ENCODE results near the gene CBR3. TPM values are rescaled to one million over a fixed set of nuclear protein-coding genes. Genes with fewer than 3 reads are reported as not detected.

Gene CBR3
- total RNA-seq, 1 experiment from 2014 or later: 15.6 TPM

DNA sequence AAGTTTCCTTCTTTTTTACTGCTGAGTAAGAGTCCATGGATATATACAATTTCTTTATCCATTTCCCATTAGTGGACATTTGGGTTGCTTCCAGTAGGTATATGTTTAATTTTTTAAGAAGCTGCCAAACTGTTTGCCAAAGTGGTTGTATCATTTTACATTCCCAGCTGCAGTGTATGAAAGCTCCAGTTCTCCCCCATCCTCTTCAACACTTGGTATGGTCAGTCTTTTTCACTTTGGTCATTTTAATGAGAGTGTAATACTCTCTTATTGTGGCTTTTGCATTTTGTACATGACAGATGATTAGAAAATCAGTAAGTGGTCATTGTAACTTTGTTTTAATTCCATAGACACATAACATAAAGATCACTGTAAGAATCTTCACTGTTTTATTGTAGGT lies 44.3 kb downstream of the CBR3 start:
- no peak for DNase-seq (ENCODE audit: low read depth)

GRCh38 chr21:36180963-36181362 lies 46.1 kb downstream of the CBR3 start:
- DNase-seq (ENCODE audit: low read depth): no peak

DNA sequence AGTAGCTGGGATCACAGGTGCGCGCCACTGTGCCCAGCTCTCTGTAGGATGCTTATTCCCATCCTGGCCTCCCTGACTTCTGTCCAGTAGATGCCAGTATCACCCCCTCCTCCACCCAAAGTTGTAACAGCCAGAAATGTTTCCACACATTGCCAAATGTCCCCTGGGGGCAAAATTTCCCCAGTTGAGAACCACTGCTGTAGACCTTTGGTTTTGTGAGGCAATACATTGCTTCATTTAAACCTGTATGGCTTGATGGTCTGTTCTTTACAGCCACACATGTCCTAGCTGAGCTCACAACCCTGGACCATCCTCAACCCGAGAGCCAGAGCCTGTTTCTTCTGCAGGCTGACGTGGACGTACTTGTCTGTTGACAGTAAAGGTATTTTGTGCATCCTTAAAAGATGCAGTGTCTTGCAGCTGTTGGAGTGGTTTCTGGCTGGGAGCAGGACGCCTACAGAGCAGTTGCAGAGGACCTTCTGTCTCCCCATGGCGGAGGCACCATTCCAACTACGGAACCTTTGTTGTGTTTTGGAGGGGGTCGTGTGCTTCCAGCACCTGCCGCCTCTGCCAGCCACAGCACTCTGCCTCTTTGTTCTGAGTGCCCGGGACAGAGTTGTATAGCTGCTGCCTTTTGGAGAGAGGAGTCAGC lies 48.4 kb downstream of the CBR3 start:
- no peak for DNase-seq (ENCODE audit: low read depth)

DNA sequence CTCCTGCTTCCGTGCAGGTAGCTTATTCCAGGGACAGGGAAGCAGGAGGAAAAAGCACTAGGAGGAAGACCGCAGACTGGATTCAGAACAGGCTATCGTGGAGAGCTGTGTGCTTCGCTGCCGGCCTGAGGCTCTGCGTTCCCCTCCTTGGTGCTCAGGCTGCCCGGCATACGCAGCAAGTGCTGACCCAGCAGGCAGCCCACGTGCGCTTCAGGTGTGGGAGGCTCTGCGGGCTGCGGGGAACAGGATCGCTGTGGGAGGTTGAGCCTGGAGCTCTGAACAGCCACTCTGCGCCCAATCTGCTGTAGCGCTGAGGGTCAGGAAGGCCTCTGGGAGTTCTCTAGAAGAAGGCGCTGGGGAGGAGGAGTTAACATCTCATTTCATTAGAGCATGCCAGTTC lies 49.7 kb downstream of the CBR3 start:
- DNase-seq (ENCODE audit: low read depth): no peak

DNA sequence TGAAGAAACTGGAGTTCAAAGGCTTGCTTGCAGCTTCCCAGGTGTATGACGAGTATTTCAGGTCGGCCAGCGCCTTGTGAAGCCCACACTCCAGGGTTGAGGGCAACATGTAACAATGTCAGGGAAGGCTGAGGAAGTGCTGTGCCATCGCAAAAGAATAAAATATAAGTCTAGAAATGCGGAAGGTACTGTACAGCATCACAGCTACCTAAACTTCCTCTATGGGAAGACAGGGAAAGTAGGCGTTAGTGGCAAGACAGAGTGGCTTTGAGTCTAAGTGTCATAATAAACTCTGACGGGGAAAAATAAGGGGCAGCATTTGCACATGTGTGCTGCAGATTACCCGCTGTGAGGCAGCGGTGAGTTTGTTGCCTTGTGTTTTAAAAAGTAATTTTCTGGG lies 50.6 kb downstream of the CBR3 start:
- no peak for DNase-seq (ENCODE audit: low read depth)

DNA sequence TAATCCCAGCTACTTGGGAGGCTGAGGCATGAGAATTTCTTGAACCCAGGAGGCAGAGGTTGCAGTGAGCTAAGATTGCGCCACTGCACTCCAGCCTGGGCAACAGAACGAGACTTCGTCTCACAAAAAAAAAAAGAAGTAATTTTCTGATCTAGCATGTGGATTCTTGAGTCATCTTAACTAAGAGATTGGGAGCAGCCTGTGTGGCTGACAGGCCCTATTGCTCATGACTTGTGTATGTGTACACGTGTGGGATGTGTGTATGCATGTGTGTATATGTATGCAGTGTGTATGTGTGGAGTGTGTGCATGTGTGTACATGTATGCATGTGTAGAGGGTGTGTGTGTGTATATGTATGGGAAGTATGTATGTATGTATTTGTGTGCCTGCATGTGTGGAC lies 51.2 kb downstream of the CBR3 start:
- DNase-seq (ENCODE audit: low read depth): no peak

GRCh38 chr21:36186506-36187399 lies 51.9 kb downstream of the CBR3 start:
- DNase-seq (ENCODE audit: low read depth): no peak

DNA sequence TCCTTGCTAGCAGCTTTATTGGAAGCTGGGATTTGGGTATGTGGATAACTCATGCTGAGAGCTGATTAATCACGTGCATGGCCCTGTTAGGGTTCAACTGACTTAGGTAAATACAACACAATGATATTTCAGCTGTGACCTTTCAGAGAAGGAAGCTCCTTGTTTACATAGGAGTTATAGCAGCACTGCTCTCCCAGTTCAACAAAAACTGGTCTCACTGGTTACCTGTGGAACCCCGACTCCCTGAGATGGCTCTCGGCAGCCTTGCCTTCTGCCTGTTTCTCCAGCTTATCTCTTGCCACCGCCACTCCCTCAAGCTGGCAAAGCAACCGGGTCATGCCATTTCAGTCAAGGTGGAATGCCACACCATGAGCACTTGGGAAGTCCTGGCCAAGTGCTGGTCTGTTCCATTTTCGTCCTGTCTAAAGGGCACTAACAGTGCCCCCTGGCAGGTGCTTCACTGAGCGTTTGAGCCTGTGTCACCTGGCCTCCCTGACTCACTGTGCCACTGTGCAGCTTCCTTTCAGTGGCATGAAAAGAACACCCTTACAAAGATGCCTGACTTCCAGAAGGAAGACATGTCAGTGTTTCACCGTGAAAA lies 53.3 kb downstream of the CBR3 start:
- no peak for DNase-seq (ENCODE audit: low read depth)

DNA sequence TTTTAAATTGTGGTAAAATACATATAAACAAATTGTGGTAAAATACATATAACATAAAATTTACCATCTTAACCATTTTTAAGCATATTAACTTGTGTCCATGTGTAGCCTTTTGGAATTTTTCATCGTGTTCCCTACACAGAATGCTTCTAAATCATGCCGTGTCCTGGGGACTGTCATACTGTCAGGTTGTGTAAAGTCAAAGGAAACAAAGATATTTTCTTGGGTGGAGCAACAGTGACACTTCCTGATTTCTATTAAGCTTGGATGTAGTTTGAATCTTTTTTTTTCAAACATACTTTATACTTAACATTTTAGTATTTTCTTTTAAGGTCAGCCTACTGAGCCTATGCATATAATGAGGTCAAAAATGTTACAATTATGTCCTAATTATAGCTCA lies 54.1 kb downstream of the CBR3 start:
- DNase-seq (ENCODE audit: low read depth): no peak

DNA sequence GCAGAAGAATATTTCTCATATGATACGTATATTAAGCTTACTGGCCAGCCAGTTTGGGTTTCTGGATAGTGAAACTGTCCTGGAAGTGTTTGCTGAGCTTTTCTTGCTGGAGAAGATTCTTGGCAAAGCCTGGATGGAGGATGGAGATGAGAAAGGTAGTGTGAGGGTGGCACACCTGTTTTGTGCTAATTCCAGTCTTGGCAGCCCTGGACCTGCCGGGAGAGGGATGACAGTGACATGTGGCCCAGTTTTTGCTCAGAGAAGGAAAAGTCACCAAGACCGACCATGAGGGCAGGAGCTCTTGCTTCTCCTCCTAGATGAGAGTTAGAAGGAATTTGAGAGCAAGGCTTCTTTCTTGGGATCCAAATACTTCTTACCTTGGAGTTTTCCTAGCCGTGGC lies 55.9 kb downstream of the CBR3 start:
- DNase-seq (ENCODE audit: low read depth): no peak

- peak; percentile 26 for DNase-seq (ENCODE audit: low read depth)
Measured at GRCh38 chr21:36193200-36193599, 58.3 kb downstream of the CBR3 start.

DNA sequence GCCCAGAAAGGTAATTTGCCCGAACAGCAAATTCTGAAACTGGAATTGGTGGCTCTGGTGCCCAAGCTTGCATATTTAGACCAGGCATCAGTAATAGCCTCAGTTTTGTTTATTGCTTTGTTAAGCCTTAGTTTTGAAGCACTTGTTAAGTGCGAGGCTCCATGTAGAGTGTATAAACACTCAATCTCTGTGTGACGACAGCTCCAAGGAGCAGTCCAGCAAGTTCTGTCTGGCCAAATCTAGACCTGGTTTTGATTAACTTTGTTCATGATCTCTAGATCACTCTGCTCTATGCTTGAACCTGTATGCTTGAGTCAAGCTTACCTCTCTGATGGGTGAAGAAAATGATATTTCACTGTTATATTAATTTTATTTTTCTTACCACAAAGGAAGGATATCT lies 59.1 kb downstream of the CBR3 start:
- no peak for DNase-seq (ENCODE audit: low read depth)

GRCh38 chr21:36195613-36196012 lies 60.7 kb downstream of the CBR3 start:
- no peak for DNase-seq (ENCODE audit: low read depth)

Other genes starting within 250 kb of the CBR3 start
- 9.7 and 10.7 TPM in 2 replicates for gene SETD4, start 74.6 kb upstream of the CBR3 start, total RNA-seq (2014; rRNA removed; shearing (Covaris generic))
- gene CBR1, start 65.1 kb upstream of the CBR3 start, total RNA-seq (2014; rRNA removed; shearing (Covaris generic)): 230 and 338 TPM in 2 replicates
- gene DOP1B, start 21.7 kb downstream of the CBR3 start, total RNA-seq (2014; rRNA removed; shearing (Covaris generic)): 4.7 and 7.8 TPM in 2 replicates
- gene MORC3, start 185.1 kb downstream of the CBR3 start, total RNA-seq (2014; rRNA removed; shearing (Covaris generic)): 18.4 and 21.0 TPM in 2 replicates